ENCODE results near the gene CDRT15L2.
"Not testable (repeated sequence)": the region's sequence is repeated elsewhere in the genome, so short reads cannot be mapped to it uniquely, and the experiment has no call there.

Gene CDRT15L2
- long read RNA-seq, donor 1, result 0 reads
- long read RNA-seq, donor 2, result 0 reads
- long read RNA-seq, donor 3, result 0 reads
- long read RNA-seq, donor 4, result 0 reads
- long read RNA-seq, donor 5, result 0 reads
- long read RNA-seq, donor 6, result 0 reads
- long read RNA-seq, donor 7, result 0 reads
- long read RNA-seq, donor 8, result 0 reads

GRCh38 chr17:20579424-20579823 is at the start of gene CDRT15L2:
Gene CDRT15L2, plus strand, starts transcription at chr17:20579724. Its CDS starts 20 bp downstream, at chr17:20579744.
- not testable (repeated sequence) for DNase-seq

GRCh38 chr17:20530104-20530503 is 49.4 kb upstream of the CDRT15L2 start:
- DNase-seq, result not testable (repeated sequence)

DNA sequence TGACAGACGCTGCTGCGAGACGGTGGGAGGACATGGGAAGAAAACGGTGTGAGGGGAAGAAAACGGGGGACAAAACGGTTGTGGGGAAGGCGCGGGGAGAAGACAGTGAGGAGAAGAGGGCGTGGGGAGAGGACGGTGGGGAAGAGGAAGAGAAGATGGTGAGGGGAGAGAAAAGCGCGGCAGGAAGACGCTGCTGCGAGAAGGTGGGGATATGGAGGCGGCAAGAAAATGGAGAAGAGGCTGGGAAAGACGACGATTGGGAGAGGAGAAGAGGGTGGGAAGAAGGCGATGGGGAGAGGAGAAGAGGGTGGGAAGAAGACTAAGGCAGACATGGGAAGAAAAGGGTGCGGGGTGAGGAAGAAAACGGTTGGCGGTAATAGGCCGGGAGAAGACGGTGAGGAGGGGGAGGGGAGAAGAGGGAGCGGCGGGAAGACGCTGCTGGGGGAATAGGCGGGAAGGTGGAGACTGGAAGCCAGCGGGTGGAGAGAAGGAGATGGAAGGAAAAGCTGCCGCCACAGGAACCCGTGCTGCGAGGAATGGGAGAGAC is 46.9 kb upstream of the CDRT15L2 start:
- peak; percentile 21 for DNase-seq

- peak; percentile 28 for DNase-seq
Observed at GRCh38 chr17:20533206-20533605, 46.3 kb upstream of the CDRT15L2 start.

GRCh38 chr17:20534711-20535550 is 44.6 kb upstream of the CDRT15L2 start:
- not testable (repeated sequence) for DNase-seq

GRCh38 chr17:20540414-20540813 is 39.1 kb upstream of the CDRT15L2 start:
- DNase-seq, result not testable (repeated sequence)

DNA sequence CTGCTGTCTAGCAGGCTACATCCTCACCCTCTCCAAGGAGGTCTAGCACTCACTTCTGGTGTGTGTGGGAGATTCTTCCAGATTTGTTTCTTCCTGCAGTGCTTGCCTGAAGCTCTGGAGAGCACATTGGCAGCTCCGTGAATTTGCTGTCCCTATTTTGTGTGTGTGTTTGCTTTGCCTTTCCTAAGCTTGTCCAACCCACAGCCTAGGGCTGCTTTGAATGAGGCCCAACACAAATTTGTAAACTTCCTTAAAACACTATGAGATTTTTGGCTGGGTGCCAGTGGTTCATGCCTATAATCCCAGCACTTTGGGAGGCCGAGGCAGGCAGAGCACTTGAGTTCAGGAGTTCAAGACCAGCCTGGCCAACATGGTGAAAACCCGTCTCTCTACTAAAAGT is 38.7 kb upstream of the CDRT15L2 start:
- peak; percentile 6 for DNase-seq

- not testable (repeated sequence) for DNase-seq
Observed at GRCh38 chr17:20541853-20542546, 37.5 kb upstream of the CDRT15L2 start.

DNA sequence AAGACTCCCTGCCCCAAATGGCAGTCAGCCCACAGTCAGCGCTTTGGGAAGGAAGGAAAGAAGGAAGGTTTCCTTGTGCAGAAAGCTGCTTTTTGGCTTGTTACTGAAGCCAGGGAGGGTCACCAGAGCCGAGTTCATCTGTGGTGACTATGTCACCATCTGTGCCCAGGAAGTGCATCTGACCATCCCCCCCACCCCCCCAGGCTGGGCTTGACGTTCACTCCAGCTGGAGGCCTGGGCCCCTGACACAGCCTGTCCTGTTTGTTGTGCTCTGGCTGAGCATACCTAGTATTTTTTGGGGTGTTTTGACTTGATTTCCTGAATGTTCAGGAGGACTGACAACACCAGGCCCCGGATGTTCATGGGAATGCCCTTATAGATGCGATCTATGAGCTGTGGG is 31.6 kb upstream of the CDRT15L2 start:
- not testable (repeated sequence) for DNase-seq

DNA sequence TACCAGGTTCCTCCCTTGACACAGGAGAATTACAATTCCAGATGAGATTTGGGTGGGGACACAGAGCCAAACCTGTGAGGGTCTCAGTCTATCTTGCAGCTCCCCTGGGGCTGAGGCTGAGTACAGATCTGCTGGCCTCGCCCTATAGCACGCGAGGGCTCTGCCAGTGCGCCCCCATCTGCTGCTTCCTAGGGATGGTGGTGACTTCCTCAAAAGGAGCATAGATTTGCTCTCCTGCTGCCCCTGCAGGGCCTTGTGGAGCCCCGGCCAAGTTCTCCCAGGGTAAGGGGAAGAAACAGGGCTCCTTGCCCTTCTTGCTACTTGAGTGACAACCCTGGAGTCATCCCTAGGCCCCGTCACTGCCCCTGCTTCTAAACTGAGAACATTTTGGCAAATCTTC is 26.6 kb upstream of the CDRT15L2 start:
- DNase-seq, result not testable (repeated sequence)

DNA sequence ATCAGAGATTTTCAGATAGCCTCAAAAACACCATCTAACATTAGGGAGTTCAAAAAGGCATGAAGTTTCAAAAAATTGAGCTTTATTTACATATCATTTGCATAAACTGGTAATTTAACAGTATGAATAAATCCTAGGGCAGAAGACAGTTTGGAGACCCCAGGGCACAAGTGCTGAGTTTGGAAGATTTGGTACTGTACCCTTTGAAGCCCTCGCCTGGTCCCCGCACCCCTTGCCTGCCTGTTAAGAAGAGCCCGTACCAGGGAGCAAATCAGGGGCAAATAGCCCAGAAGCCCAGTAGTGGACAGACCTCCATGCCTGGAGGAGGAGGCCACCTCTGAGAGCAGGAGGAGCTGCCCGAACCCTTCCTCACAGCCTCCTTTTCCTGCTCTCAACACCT is 24.8 kb upstream of the CDRT15L2 start:
- not testable (repeated sequence) for DNase-seq

- DNase-seq, result not testable (repeated sequence)
Observed at GRCh38 chr17:20555135-20556010, 24.2 kb upstream of the CDRT15L2 start.

DNA sequence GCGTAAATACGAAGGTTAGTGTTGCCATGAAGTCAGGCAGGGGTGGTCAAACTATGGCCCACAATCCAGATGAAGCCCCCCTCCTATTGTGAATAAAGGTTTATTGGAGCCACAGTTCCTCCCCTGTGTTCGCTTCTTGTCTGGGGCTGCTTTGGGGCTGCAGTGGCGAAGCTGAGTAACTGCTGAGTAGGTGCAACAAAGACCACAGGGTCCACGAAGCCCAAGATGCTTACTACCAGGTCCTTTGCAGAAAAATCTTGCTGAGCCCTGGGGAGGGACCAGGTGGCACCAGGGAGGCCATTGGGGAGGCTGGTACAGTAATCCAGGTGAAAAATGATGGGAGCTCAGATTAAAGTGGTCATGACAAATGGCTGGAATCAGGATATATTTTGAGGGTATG is 21.4 kb upstream of the CDRT15L2 start:
- DNase-seq, result not testable (repeated sequence)

- DNase-seq, result not testable (repeated sequence)
Observed at GRCh38 chr17:20559018-20559417, 20.5 kb upstream of the CDRT15L2 start.

DNA sequence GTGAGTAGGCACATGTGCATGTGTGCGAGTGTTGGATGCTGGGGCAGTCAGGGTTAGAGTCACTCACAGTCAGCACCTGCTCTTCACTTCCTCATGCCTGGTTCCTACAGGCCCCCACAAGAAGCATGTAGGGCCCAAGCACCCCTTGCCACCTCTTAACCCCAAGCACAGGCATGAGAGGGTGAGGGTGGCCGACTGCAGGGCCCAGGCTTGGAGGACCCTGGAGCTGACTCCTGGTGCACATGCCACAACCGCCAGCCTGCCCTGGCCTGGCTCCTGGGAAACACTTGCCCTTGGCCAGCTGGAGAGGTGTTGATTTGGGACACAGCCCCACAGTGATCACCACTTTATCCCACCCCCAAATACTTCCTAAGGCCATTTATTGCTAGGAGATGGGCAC is 16.9 kb upstream of the CDRT15L2 start:
- no peak for DNase-seq

DNA sequence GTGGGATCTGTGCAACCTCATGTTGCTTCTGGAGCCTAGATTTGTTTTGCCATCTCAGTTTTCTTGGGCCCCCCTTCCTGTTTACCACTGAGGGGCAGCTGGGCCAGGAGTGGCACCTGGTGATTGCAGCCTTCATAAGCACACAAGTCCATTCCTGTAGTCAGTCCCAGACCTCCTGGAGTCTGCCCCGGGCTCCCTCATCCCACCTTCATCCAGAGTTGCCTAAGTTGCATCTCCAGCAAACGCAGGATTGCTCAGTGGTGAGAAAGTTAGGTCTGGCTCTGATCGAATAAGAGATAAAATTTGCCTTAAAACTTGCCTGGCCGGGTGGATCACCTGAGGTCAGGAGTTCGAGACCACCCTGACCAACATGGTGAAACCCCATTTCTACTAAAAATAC is 14.3 kb upstream of the CDRT15L2 start:
- not testable (repeated sequence) for DNase-seq

DNA sequence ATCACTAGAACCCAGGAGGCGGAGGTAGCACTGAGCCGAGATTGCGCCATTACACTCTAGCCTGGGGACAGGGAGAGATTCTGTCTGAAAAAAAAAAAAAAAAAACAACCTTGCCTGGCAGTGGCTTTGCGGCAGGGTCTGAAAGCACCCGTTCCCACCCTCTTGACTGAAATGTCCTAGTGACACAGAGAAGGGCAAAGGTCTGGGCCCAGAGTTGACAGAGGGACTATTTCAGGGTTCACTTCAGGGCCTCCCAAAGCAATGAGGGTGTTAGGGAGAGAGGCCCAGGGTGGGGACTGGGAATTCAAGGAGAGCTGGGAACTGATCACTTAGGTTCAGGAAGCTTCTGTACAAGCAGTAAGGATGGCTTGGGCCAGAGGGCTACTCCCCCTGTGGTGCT is 13.8 kb upstream of the CDRT15L2 start:
- DNase-seq, result no peak

DNA sequence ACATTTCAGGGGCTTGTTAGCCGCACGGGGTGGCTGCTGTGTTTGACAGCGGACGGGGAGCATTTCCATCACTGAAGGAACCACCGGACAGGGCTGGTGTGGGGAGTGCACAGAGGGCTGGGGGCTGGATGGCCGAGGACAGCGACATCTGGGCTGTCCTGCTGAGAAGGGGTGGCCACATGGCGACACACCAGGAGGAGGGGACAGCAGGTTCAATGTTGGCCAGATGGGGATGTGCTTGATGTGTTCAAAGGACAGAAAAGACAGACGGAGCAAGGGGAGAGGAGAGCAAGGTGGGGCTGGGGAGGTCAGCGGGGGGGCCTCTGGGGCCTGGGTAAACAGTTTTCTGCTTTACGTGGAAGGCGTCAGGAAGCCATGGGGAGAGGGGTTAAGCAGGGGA is 12.8 kb upstream of the CDRT15L2 start:
- not testable (repeated sequence) for DNase-seq

DNA sequence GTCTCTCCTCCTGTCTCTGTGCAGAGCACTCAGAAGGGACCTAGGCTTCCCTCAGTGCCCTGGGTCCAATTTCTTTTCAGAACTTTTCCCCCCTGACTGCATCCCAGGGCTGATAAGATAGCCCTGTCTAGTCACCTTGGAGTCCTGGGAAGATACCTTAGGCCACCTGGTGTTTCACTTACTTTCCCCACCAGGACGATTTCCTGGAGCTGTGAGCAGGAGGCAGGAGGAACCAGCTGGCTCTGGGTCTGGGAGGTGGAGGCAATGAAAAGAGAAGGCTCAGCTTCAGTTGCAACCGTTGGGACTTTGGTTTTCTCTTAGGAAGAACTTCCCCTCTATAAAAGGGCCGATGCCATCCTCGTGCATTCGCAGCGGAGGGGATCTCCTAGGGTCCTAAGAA is 12.1 kb upstream of the CDRT15L2 start:
- not testable (repeated sequence) for DNase-seq

DNA sequence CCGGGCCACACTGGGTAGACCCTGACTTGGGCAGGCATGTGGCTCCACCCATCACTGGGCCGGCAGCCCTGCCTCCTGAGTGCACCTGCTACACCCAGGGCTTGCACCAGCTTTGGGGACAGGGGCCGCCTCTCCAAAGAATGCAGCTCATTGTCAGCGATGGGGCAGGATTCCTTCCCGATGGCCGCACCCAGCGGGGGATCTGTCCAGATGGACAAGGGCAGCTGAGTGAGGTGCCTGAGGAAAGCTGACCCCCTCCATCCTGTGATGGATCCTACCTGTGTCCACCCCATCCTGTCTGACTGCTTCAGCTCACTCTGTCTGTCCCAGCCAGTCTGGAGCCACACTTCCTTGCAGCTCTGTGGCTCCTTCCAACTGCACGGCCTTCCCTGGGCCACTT is 10.9 kb upstream of the CDRT15L2 start:
- not testable (repeated sequence) for DNase-seq

GRCh38 chr17:20571653-20572052 is 7.9 kb upstream of the CDRT15L2 start:
- DNase-seq, result not testable (repeated sequence)

- DNase-seq, result not testable (repeated sequence)
Observed at GRCh38 chr17:20573216-20573615, 6.3 kb upstream of the CDRT15L2 start.
